SK-N-DZ (cell line): ENCODE measurements around the gene HCST. TPM values are rescaled to one million over a fixed set of nuclear protein-coding genes. Genes with fewer than 3 reads are reported as not detected.

Source experiments
- DNase-seq: peaks from one replicate; pipeline ENCODE4 v3.0.0-alpha.2; 2015; ENCODE audit warnings: low spot score
- polyA plus RNA-seq, 2 experiments: library from polyadenylated mRNA; depleted of rRNA; stranded (reverse); fragments of >200 nt; gene quantifications; 2 replicates each; pipeline ENCODE4 v1.2.3, GENCODE V29; 2014

The HCST gene
- not detected in 2 replicates for polyA plus RNA-seq (2014; cell fraction: cytosol; rRNA removed)
- polyA plus RNA-seq (2014; cell fraction: nucleus; rRNA removed): not detected in 2 replicates

DNA sequence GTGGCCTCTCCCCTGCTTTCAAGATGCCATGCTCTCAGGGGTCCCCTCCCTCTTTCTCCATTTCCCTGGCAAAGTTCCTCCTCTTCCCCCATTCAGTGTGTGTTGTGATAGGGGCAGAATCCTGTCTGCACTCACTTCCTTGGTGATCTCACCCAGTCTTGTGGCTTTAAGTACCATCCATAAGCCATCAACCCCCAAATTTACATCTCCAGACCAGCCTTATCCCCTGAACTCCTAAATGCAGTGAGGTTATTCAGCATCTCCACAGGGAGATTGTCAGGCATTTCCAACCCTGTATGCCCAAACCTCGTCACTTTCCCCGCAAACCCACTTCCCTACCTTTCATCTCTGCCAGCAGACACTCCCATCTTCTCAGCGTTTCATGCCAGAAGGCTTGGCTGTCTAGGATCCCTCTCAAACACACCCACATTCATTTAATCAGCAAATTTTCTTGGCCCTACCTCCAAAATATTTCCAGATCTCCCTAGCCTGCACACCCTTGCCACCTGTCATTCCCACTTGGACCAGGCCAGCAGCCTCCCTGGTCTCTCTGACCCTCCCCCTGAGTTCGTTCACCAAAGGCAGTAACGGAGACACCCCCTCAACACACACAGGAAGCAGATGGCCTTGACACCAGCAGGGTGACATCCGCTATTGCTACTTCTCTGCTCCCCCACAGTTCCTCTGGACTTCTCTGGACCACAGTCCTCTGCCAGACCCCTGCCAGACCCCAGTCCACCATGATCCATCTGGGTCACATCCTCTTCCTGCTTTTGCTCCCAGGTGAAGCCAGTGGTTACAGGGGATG lies at the start of gene HCST:
TSS of gene HCST (plus strand) at position 676 of the 808 bp plus-strand sequence. CDS start at position 741, 65 bp downstream.
- DNase-seq: no peak

DNA sequence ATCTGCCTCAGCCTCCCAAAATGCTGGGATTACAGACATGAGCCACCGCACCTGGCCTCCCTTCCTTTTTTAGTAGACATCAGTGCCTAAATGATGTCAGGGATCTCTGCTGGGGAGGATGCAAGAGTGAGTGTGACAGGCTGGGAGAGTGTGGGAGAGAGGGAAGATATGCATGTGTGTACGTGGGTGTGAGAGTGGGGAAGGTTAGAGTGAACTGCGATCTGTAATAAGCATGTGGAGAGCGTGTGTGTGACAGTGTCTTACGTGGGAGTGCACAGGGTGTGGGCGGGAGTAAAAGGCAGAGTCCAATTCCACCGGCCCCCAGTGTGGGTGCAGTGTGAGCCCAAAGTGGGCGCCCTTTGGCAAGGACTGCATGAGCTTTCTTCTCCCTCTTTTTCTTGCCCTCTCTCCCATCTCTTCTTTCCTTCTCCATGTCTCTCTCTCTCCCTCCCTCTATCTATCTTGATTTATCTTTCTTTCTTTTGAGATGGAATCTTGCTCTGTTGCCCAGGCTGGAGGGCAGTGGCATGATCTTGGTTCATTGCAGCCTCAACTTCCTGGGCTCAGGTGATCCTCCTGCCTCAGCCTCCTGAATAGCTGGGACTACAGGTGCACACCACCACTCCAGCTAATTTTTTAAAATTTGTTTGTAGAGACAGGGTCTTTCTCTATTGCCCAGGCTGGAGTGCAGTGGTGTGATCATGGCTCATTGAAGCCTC lies 49.1 kb upstream of the HCST start:
- DNase-seq: no peak

DNA sequence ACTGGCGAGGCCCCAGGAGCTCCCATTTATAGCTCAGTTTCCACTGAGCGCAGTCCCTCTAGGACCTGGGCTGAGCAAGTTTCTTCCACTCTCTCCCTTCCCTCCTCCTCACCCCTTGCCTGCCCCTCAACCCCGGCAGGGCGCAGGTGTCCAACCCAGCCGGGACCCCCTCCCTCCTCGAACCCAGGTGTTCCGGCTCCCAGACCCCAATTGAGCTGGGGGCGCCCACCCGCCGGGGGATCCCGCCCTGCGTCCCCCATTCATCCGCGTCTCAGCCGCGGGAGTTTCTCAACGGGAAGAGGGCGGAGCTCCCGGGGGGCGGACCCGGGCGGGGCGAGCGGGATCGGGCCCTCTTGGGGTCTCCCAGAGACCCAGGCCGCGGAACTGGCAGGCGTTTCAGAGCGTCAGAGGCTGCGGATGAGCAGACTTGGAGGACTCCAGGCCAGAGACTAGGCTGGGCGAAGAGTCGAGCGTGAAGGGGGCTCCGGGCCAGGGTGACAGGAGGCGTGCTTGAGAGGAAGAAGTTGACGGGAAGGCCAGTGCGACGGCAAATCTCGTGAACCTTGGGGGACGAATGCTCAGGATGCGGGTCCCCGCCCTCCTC lies 45.7 kb upstream of the HCST start, which contains the start of gene KIRREL2:
TSS of gene KIRREL2 (plus strand) at position 366 of the 604 bp plus-strand sequence. CDS start at position 575, 209 bp downstream.
- no peak for DNase-seq

GRCh38 chr19:35858311-35858710 lies 44.0 kb upstream of the HCST start:
- DNase-seq: no peak

DNA sequence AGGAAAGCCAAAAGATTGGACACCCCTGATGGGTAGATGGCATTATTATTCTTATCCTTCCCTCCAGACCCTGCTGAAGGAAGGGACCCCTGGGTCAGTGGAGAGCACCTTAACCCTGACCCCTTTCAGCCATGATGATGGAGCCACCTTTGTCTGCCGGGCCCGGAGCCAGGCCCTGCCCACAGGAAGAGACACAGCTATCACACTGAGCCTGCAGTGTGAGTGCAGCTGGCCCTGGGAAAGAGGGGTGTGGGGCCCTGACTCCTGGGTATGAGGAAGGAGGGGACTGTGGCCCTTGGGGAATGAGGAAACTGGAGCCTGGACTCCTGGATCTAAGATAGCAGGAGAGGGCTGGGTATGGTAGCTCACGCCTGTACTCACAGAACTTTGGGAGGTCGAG lies 42.9 kb upstream of the HCST start:
- no peak for DNase-seq

DNA sequence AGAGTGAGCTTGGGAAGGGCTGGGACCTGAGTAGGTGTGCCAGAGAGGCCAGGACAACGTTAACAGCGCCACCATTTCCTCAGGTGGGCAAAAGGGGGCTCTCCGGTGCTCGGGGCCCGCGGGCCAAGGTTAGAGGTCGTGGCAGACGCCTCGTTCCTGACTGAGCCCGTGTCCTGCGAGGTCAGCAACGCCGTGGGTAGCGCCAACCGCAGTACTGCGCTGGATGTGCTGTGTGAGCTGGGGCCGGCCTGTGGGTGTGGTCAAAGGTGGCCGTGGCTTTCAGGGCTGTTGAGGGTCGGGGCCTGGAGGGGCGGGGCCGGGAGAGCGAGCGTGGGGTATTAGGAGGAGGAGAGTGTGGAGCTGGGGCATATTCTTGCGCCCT lies 41.9 kb upstream of the HCST start:
- DNase-seq: no peak

DNA sequence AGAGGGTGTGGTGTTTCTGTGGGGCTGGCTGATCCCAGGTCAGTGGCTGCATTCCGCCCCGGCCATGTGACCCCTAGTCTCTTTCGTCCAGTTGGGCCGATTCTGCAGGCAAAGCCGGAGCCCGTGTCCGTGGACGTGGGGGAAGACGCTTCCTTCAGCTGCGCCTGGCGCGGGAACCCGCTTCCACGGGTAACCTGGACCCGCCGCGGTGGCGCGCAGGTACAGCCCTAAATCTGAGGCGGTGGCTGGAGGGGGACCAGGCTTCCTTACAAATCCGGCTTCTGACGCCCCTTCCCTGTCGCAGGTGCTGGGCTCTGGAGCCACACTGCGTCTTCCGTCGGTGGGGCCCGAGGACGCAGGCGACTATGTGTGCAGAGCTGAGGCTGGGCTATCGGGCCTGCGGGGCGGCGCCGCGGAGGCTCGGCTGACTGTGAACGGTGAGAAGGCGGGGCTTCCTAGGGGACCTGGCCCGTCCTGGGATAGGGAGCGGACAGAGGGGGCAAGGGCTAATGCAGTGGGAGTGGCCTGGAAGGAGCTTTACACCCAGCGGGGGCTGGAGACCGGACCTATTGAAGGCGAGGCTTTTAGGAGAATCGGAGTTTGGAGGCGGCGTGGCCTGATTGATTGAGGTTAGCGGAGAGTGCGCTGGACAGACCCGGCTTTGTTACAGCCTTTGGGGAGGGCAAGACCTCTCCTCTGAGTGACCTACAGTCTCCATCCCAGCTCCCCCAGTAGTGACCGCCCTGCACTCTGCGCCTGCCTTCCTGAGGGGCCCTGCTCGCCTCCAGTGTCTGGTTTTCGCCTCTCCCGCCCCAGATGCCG lies 41.3 kb upstream of the HCST start:
- DNase-seq: peak; percentile 59

GRCh38 chr19:35861640-35862160 lies 40.6 kb upstream of the HCST start:
- no peak for DNase-seq

GRCh38 chr19:35862528-35862927 lies 39.8 kb upstream of the HCST start:
- no peak for DNase-seq

DNA sequence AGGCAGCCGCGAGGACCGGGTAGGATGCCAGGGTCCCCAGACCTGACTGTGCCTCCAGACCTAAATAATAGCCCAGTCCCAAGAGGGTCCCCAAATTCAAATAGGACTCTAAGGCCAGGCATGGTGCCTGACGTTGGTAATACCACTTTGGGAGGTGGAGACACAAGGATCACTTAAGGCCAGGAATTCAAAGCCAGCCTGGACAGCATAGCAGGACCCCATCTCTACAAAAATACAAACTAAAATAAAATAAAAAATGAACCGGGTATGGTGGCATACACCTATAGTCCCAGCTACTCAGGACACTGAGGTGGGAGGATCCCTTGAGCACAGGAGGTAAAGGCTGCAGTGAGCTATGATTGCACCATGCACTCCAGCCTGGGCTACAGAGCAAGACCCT lies 39.3 kb upstream of the HCST start:
- no peak for DNase-seq

DNA sequence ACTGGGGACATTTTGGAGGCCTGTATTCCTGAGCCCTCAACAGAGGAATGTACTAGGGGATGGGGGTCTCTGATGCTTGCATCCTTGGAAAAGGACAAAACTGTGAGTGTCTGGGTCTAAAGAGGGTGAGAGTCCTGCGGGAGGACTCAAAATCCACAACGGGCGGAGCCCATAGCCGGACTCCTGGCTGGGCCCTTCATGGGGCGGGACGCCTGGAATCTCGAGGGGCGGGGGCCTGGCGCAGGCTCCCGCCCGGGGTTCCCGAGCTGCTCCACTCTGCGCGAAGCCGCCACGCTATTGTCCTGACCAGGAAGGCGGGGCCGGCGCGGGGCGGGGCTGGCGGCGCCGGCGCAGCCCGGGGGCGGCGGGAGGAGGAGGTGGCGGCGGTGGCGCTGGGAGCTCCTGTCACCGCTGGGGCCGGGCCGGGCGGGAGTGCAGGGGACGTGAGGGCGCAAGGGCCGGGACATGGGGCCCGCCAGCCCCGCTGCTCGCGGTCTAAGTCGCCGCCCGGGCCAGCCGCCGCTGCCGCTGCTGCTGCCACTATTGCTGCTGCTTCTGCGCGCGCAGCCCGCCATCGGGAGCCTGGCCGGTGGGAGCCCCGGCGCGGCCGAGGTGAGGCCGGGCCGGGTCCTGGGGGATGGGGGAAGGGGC lies 34.0 kb upstream of the HCST start, which contains the start of gene APLP1:
TSS of gene APLP1 (plus strand) at position 403 of the 651 bp plus-strand sequence. CDS start at position 466, 63 bp downstream.
- peak; percentile 68 for DNase-seq

GRCh38 chr19:35868823-35869326 lies 33.5 kb upstream of the HCST start:
- DNase-seq: no peak

DNA sequence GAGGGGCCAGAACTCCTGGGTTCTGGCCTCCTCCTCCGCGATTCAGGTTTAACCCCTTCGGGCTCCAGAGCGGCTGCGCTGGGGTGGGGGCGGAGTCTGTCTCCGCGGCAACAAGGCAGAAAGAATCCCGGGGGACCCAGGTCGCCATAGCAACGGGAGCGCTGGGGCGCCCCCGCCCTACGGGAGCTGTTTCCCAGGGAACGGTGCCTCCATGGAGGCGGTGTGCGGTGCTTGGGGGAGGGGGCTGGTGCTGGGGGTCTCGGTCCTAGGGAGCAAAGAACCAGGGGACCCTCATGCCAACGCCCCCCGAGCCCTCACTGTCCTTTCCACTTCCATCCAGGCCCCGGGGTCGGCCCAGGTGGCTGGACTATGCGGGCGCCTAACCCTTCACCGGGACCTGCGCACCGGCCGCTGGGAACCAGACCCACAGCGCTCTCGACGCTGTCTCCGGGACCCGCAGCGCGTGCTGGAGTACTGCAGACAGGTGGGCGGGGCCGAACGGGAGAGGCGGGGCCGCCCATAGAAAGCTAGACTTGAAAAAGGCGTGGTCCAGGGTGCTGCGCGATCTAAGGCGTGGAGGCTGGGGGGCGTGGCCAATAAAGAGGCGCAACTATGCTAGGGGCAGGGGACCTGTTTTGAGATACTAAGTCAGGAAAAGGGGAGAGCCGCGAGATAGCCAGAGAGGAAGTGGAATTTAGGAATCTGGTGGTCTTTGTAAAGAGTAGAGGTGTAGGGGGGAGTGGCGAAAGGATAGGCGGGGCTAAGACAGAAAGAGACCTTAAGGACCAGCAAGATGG lies 32.8 kb upstream of the HCST start:
- DNase-seq: peak; percentile 96

DNA sequence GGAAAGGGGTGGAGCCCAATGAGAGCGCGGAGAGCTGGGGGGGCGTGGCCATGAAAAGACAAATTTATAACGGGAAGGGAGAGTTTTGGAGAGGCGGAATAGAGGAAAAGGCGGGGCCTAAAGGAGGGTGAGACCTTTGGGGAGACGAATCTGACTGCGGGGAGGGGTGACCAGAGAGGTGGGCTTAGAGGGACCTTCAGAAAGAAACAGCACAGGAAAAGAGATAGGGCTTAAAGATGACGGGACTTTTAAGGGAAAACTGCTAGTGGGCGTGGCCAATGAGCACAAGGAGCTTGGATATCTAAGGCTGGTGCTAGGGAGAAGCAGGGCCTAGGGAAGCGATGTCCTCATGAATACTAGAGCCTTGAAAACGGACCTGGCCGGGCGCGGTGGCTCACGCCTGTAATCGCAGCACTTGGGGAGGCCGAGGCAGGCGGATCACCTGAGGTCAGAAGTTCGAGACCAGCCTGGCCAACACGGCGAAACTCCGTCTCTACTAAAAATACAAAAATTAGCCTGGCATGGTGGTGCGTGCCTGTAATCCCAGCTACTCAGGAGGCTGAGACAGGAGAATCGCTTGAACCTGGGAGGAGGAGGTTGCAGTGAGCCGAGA lies 32.1 kb upstream of the HCST start:
- peak; percentile 96 for DNase-seq

DNA sequence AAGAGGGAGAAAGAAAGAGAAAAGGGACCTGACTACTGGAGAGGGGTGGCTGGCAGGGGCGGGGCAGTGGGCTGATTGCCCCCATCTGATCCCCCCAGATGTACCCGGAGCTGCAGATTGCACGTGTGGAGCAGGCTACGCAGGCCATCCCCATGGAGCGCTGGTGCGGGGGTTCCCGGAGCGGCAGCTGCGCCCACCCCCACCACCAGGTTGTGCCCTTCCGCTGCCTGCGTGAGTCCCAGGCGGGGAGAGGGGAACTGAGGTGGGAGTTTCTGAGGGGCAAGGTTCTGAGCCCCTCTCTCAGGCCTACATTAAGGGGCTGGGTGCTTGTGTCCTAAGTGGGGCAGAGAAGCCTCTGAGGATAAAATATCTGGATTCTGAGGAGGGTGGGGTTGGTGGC lies 31.5 kb upstream of the HCST start:
- DNase-seq: no peak

DNA sequence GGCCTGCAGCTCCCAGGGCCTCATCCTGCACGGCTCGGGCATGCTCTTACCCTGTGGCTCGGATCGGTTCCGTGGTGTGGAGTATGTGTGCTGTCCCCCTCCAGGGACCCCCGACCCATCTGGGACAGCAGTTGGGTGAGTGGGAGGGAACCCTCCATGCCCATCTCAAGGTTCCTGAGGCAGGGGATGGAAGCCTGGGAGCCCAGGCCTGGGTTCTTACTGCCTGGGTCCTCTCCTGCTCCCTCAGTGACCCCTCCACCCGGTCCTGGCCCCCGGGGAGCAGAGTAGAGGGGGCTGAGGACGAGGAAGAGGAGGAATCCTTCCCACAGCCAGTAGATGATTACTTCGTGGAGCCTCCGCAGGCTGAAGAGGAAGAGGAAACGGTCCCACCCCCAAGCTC lies 30.7 kb upstream of the HCST start:
- DNase-seq: no peak

- no peak for DNase-seq
Measured at GRCh38 chr19:35872180-35872579, 30.1 kb upstream of the HCST start.

DNA sequence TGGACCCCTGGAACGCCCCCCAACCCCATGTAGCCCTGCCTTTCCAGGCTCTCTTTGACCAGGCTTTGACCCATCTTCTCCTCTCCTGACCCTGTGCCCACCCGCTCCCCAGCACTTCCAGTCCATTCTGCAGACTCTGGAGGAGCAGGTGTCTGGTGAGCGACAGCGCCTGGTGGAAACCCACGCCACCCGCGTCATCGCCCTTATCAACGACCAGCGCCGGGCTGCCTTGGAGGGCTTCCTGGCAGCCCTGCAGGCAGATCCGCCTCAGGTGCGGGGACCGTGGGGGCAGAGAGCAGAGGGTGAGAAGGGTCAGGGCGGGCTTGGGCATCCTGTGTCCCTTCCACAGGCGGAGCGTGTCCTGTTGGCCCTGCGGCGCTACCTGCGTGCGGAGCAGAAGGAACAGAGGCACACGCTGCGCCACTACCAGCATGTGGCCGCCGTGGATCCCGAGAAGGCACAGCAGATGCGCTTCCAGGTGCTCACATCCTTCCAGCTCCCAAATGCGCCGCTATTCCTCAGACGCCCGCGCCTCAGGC lies 27.9 kb upstream of the HCST start:
- DNase-seq: no peak

- DNase-seq: no peak
Measured at GRCh38 chr19:35879068-35879467, 23.3 kb upstream of the HCST start.
